ENCODE results near the gene SLC4A2. TPM values are rescaled to one million over a fixed set of nuclear protein-coding genes. Genes with fewer than 3 reads are reported as not detected.

The SLC4A2 gene
- total RNA-seq, 1 experiment from 2014 or later = 1,005 TPM

DNA sequence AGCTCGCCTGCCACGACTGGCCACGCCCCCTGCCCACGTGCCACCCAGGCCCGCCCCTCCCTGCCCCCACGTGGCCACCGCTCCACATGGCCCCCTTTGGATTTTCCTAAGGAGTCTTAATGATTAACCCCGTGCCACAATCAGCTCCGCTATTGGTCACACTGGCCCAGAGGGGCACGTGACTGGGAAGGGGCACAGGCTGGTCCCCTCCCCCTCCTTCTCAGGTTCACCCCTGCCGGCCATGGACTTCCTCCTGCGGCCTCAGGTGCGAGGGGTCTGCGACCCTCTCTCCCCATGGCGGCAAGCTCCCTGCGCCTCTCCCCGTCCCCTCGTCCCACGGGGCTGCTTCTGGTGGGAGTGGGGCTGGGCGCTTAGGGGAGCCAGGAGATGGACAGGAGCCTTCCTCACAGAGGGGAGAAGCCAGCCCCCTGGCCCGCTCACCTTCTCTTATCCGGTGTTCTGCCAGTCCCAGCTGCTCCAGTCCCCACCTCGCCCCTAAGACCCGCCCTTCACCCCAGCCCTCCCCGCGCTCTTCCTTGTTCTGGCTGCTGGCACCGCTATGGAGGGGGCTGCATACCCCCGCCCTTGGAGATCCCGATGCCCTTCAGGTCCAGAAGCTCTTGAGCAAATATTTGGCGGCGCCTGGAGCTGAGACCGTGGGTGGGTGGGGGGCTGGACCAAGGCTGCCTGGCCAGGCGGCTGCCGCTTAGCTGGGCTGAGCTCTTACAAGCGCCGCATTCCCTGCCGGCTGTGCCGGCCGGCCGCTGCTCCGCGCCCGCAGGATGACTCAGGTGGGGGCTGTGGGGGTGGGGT, 3.2 kb downstream of the SLC4A2 start:
- peak; percentile 98 for DNase-seq (ENCODE audit: low spot score)

GRCh38 chr7:151063212-151063561, 3.8 kb downstream of the SLC4A2 start:
- DNase-seq (ENCODE audit: low spot score) = peak; percentile 59

GRCh38 chr7:151064454-151064853, 5.1 kb downstream of the SLC4A2 start:
- DNase-seq (ENCODE audit: low spot score) = no peak

- no peak for DNase-seq (ENCODE audit: low spot score)
Observed at GRCh38 chr7:151064993-151065392, 5.6 kb downstream of the SLC4A2 start.

- DNase-seq (ENCODE audit: low spot score) = no peak
Observed at GRCh38 chr7:151065516-151065915, 6.1 kb downstream of the SLC4A2 start.

- DNase-seq (ENCODE audit: low spot score) = no peak
Observed at GRCh38 chr7:151066273-151066974, 7.0 kb downstream of the SLC4A2 start.

DNA sequence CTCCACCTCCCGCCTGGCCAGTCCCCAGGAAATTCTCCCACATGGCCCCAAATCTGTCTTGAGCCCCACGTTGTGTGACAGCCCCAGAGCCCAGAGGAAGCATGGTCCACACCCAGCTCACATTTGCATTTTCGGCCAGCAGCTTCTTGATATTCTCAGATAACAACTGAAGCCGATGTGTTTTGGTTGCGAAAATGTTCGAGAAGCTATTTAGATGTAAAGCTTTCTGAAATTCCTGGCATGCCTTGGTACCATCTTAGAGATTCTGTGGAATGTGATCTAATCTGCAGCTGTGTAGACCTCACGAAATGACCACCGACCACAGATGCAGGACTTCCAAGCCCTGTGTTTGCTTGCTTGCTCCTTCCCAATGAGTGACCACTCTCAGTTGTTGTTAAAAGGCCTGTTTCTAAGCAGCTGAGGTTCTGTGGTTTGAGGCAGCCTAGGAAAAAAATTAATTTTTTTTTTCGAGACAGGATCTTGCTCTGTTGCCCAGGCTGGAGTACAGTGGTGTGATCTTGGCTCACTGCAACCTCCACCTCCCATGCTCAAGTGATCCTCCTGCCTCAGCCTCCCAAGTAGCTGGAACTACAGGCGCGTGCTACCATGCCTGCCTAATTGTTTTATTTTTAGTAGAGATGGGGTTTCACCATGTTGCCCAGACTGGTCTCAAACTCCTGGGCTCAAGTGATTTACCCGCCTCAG, 8.8 kb downstream of the SLC4A2 start:
- DNase-seq (ENCODE audit: low spot score) = no peak

- no peak for DNase-seq (ENCODE audit: low spot score)
Observed at GRCh38 chr7:151069841-151070573, 10.6 kb downstream of the SLC4A2 start.

DNA sequence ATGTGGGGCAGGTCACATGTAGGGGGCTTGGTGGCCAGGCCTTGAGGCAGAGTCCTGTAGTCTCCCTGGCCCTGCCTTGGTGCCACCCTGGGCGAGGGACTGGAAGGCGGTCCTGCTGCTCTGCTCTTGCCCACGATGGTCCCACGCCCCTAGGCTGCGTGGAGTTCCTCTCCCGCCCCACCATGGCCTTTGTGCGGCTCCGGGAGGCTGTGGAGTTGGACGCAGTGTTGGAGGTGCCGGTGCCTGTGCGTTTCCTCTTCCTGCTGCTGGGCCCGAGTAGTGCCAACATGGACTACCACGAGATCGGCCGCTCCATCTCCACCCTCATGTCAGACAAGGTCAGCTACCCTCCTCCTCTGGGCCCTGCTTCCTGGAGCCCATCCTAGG, 11.2 kb downstream of the SLC4A2 start:
- DNase-seq (ENCODE audit: low spot score) = no peak

DNA sequence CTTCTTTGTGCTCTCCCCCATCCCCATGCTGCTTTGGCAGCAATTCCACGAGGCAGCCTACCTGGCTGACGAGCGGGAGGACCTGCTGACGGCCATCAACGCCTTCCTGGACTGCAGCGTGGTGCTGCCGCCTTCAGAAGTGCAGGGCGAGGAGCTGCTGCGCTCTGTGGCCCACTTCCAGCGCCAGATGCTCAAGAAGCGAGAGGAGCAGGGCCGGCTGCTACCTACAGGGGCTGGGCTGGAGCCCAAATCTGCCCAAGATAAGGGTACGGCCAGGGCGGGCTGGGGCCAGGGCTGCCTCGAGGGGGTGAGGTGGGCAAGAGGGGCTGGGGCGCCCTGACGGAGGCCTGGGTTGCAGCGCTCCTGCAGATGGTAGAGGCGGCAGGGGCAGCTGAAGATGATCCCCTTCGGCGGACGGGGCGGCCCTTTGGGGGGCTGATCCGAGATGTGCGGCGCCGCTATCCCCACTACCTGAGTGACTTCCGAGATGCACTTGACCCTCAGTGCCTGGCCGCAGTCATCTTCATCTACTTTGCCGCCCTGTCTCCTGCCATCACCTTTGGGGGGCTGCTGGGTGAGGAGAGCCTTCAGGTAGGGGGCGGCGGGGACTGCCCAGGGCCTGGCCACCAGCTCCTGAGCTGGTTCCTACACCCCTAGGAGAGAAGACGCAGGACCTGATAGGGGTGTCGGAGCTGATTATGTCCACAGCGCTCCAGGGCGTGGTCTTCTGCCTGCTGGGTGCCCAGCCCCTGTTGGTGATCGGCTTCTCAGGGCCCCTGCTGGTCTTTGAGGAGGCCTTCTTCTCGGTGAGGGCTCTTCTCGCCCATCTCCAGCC, 11.9 kb downstream of the SLC4A2 start:
- DNase-seq (ENCODE audit: low spot score) = no peak

- DNase-seq (ENCODE audit: low spot score) = no peak
Observed at GRCh38 chr7:151073990-151074389, 14.6 kb downstream of the SLC4A2 start.

DNA sequence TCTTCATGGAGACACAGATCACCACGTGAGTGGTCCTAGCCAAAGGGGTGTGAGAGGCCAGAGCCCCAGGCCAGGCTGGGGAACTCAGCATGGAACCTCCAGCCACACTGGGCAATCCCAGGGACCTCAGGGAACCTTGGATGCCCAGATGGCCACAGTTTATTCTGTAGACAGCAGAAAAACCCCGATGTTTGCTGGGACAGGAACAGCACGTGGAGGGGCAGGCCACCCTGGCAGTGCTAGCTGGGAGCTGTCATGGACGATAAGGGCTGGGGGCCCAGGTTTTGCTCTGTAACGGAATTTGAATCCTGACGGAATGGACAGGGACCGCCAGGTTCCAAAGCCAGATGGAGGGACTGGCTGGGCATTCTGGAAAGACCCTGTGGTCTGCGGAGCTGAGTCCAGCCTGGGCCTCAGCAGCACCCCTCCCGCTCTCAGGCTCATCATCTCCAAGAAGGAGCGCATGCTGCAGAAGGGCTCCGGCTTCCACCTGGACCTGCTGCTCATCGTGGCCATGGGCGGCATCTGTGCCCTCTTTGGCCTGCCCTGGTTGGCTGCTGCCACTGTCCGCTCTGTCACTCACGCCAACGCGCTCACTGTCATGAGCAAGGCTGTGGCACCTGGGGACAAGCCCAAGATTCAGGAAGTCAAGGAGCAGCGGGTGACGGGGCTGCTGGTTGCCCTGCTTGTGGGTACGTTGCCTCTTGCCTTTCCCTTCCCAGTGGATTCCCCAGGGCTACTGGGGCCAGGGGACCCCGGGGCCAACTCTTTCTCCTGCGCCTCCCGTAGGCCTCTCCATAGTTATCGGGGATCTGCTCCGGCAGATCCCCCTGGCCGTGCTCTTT, 15.7 kb downstream of the SLC4A2 start:
- DNase-seq (ENCODE audit: low spot score) = no peak

- DNase-seq (ENCODE audit: low spot score) = no peak
Observed at GRCh38 chr7:151075662-151075971, 16.2 kb downstream of the SLC4A2 start.

DNA sequence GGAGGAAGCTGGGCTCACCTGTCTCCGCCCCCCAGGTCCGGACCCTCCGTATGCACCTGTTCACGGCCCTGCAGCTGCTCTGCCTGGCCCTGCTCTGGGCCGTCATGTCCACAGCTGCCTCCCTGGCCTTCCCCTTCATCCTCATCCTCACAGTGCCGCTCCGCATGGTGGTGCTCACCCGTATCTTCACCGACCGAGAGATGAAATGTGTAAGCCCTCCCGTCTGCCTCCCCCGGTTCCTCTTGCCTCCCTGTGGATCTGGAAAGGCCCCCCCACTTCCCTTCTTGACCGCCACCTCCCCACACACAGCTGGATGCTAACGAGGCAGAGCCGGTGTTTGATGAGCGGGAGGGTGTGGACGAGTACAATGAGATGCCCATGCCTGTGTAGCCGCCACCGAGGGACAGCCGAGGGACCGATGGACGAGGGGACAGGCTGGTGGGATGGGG, 16.6 kb downstream of the SLC4A2 start:
- DNase-seq (ENCODE audit: low spot score) = no peak

GRCh38 chr7:151076863-151077704, 17.7 kb downstream of the SLC4A2 start:
- DNase-seq (ENCODE audit: low spot score) = peak; percentile 69

DNA sequence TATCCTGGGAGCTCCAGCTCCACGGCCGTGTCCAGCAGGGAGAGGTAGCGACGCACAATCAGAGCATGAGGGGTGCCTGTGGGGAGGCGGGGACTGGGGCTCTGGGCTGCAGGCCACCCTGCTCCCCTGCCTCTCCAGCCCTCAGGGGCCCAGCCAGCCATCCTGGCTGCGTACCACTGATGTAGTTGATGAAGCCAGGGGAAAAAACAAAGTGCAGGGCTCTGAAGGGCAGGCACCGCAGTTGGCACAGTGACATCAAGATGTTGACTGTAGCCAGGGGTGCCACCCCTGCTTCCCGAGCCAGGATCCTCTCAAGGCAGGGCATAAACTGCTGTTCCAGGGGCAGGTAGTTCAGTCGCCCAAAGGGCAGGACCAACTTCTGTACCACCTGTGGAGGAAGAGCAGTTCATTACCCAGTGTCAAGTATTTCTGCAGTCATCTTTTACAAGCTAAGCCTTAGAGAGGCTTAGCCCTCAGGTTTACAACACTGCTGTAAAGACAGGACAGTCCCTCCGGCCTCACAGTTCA, 18.4 kb downstream of the SLC4A2 start:
- DNase-seq (ENCODE audit: low spot score) = no peak

DNA sequence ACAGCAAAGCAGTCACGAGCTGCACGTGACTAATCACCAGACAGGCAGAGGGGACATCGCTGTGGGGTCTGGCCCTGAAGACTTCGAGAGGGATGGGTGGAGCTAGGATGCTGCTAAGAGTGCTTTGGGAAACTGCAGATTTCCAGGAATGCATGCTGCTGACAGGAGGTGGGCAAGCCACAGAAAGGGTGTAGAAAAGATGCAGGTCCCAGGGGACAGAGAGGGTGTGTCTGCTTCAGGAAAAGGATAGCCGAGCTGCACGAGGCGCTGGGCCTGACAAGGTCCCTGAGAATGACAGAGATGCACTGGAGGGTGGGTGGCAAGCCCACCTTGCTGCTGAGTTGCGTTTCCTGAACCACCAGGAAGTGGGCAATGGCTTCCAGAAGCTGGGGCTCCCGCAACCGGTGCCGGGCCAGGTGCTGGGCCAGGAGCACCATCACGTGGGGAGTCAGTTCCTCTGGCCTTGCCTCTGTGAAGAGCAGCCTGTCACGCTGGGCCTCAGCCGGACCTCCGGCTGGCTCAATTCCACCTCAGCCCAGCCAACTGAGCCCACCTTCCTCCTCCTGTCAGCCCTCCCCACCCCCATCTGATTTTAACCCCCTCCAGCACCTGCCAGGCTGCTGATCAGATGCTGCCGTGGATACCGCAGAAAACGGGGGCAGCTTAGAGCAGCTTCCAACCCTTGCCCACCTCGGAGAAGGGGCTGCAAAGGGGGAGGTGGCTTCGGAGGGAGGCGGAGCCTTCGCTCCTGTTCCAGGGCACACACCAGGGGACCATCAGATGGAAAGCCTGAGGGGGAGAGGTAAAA, 19.0 kb downstream of the SLC4A2 start:
- DNase-seq (ENCODE audit: low spot score) = peak; percentile 8

Measured in HT-29 (cell line).